GM12801 (cell line): ENCODE results near the gene SDHAF1.

ENCODE experiments used
- CTCF ChIP-seq: IDR thresholded peaks from one replicate; pipeline ENCODE4 v1.5.1; 2011; ENCODE audit warnings: control low read depth; ENCODE audit not compliant: insufficient read length; ENCODE audit errors: extremely low read depth

SDHAF1 gene

DNA sequence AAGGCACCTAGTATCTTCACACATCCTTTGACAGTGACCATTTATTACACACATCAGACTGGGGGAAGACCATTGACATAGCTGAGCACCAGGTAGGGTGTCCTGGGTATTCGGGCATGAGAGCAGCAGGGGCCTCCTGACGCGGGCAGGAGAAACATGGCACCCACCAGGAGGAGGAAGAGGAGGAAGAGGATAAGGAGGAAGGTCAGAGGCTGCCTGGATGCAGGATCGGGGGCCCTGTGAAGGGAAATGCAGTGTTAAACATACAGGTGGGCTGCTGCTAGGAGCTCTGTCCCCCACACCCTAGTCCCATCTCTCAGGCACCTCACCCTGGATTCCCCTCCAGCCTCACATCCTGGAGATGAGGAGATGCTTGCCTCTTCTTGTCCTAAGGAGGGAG lies 8.3 kb downstream of the SDHAF1 start:
- TF ChIP-seq CTCF = no peak

- no peak for TF ChIP-seq CTCF
Measured at GRCh38 chr19:36006955-36007354, 12.0 kb downstream of the SDHAF1 start.

GRCh38 chr19:36008336-36008978 lies 13.5 kb downstream of the SDHAF1 start, which contains the start of gene SYNE4:
Gene SYNE4 (minus strand): TSS chr19:36008813. CDS start chr19:36008681, 132 bp downstream.
- TF ChIP-seq CTCF = no peak

DNA sequence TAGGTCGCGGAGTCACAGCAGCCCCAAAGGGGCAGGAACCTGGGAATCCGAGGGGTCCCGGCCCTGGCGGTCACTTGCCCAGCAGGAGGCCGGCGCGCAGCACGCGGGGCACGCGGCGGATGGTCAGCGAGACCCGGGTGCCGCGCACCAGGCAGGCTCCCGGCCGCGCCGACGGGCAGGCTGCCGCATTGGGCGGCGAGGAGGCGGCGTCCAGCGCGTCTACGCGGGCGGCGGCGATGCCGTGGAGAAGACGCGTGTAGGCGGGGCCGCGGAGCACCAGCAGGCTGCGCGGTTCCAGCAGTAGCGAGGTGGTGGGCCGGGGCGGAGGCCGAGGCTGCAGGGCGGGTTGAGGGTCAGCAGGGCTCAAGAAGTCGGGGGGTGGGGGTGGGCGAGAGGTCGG lies 14.2 kb downstream of the SDHAF1 start:
- no peak for TF ChIP-seq CTCF

- TF ChIP-seq CTCF = no peak
Measured at GRCh38 chr19:36009633-36010379, 14.8 kb downstream of the SDHAF1 start.

DNA sequence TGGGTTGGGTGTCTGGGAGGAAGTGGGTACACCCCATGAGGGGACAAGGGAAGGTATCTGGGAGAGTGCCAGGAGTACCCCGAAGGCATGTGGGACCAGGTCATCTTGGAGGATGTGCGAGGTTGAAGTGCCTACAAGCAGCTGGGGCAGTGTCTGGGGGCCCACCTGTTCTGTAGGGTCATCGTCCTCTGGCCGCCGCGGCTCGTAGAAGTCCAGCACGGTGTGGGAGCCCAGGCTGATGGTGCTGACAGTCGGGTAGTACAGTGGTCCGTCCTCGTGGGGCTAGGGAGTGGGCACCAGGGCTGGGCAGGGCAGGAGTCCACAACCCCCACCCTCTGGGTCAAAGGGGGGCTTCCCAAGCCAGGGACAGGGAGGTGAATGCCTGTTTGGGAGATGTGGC lies 15.4 kb downstream of the SDHAF1 start:
- no peak for TF ChIP-seq CTCF

GRCh38 chr19:36013280-36014011 lies 18.5 kb downstream of the SDHAF1 start:
- no peak for TF ChIP-seq CTCF
